GM21529 (cell line): Measurements from ENCODE around the gene NYNRIN.
"Not testable (repeated sequence)": the region's sequence is repeated elsewhere in the genome, so short reads cannot be mapped to it uniquely, and the experiment has no call there.

ENCODE experiments used
- ATAC-seq: cut with Tn5 transposase; IDR thresholded peaks from one replicate; pipeline ENCODE4 v1.9.1; 2021; ENCODE audit not compliant: unreplicated experiment

Gene NYNRIN

DNA sequence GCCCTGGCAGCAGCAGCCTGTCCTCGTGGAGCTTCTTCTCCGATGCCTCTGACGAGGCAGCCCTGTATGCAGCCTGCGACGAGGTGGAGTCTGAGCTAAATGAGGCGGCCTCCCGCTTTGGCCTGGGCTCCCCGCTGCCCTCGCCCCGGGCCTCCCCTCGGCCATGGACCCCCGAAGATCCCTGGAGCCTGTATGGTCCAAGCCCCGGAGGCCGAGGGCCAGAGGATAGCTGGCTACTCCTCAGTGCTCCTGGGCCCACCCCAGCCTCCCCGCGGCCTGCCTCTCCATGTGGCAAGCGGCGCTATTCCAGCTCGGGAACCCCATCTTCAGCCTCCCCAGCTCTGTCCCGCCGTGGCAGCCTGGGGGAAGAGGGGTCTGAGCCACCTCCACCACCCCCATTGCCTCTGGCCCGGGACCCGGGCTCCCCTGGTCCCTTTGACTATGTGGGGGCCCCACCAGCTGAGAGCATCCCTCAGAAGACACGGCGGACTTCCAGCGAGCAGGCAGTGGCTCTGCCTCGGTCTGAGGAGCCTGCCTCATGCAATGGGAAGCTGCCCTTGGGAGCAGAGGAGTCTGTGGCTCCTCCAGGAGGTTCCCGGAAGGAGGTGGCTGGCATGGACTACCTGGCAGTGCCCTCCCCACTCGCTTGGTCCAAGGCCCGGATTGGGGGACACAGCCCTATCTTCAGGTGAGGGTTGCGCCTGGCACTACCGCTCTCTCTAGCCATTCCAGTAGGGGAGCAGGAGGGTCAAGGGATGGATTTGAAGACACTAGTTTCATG lies 28.7 kb upstream of the NYNRIN start:
- ATAC-seq, result no peak

- no peak for ATAC-seq
Observed at GRCh38 chr14:24370748-24371147, 28.1 kb upstream of the NYNRIN start.

- not testable (repeated sequence) for ATAC-seq
Observed at GRCh38 chr14:24371605-24372004, 27.2 kb upstream of the NYNRIN start.

- no peak for ATAC-seq
Observed at GRCh38 chr14:24372701-24373416, 25.9 kb upstream of the NYNRIN start.

DNA sequence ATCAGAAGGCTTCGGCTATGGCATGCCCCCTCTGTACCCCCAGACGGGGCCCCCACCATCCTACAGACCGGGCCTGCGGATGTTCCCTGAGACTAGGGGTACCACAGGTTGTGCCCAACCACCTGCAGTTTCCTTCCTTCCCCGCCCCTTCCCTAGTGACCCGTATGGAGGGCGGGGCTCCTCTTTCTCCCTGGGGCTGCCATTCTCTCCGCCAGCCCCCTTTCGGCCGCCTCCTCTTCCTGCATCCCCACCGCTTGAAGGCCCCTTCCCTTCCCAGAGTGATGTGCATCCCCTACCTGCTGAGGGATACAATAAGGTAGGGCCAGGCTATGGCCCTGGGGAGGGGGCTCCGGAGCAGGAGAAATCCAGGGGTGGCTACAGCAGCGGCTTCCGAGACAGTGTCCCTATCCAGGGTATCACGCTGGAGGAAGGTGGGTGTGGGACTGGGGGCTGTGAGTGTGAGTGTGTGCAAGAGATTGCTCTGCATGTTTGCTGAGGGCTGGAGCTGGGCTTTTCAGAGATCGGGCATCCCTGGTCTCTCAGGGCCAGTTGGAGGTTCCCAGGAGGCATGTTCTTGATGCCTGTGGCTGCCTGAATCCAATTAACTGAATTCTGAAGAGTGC lies 22.2 kb upstream of the NYNRIN start:
- ATAC-seq, result no peak

- no peak for ATAC-seq
Observed at GRCh38 chr14:24377126-24377525, 21.7 kb upstream of the NYNRIN start.

DNA sequence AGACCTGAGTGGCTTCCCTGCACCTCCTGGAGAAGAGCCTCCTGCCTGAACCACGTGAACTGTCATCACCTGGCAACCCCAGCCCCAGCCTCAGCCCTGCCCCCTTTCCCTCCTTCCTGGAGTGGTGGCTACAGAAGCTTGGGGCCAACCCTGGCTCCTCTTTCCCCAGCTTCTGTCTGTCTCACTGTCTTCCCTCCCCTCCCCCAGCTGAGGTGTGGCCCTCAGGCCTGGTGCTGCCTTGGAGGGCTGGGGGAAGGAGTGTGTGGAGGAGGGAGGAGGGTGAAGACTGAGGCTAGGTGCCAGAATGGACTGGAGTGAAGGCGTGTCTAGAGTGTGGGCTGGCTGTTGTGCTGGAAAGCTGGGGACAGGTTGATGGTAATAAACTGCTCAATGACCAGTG lies 21.1 kb upstream of the NYNRIN start:
- ATAC-seq, result no peak

GRCh38 chr14:24378327-24378726 lies 20.5 kb upstream of the NYNRIN start:
- no peak for ATAC-seq

DNA sequence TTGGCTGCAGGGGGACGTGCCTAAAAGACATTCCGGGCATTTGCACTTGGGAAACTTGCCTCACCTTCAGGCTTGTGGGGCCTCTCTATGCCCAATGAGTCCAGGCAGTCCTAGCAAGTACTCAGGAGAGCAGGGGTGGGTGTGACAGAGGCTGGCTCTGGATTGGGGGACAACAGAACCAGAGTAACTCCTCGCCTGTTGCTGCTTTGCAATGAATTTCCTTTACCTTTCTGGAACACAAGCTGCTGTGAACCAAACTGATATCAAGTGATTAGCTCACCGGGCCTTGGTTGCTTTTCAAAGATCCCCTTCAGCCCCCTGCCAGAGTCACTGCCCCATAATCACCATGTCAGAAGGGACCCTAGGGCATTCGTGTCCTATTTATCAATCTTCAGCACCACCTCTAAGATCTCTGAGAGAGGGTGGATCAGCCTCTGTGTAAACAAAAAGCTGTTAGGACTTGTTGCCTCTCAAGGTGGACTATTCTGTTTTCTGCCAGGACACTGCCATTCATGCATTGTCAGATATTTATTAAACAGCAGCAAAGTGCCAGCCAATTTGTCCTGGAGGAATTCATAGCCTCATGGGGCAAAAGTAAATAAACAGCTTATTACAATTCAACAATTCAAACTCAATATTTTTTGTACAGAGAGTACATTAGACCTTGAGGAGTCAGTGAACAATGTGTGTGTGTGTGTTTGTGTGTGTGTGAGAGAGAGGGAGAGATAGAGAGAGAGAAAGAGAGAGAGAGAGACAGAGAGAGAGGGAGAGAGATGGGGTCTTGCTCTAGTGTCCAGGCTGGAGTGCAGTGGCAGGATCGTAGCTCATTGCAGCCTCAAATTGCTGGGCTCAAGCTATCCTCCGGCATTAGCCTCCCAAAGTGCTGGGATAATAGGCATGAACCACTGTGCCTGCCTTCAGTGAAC lies 19.6 kb upstream of the NYNRIN start:
- ATAC-seq, result no peak

DNA sequence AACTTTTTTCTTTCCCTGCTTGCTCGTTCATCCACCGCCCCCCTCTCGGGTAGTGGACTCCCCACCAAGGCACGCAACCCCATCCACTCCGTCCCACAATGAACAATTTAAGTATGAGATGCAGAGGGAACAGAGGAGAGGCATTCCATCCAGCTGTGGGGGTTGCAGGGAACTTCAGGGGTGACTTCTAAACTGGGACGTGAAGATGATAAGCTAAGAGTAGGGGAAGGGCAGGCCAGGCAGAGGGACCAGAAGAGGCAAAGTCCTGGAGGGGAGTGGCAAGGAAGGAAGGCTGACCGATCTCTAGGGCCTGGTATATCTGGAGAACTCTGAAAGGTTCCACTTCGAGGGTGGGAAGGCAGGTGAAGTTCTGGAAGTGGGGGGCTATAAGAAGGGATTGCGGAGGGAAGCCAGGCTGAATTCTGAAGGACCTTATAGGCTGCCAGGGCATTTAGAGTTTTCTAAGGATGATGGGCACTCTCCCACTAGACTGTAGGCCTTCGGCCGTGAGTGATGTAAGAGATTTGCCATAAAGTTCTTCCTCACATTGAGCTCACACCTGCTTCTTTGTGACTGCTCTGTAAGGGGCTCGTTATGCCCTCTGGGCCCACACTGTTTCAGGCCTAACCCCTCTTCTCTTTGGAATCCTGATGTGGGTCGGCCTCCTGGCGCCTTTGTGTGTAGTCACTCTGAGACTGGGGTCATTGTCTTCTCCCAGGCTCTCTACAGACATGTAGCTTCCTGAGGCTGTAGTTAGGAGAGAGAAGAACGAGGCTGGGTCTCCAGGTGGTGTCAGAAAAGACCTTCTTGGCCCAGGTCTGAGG lies 18.7 kb upstream of the NYNRIN start:
- ATAC-seq, result no peak

DNA sequence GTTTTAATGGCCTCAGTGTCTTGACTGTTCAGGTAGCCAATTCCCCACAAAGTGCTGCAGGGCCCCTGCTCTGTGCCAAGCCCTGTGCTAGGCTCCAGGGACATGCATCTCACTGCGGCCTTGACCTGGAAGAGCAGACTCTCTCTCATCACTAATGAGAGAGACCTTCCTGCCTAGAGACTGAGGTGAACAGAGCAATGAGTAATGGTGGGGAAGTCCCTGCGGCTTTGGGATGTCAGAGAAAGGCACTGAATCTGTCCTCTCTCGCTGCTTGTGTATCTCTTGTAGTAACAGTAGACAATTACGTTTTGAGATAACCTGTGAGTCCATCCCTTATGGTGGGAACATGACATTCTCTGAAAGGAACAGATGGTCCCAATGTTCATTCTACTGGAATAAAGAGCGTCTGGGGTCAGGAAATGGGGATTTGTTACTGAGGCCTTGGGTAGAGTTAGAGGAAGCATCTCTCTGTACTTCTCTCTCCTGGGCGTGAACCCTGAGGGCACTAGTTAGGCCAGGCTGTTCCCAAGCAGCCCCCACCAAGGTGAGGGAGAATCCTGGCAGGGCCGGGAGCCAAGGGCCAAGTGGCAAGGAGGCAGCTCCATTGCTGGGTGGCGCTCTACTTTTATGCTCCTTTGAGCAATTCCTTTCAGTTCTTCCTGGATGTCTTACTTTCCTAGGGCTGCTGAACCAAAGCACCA lies 17.3 kb upstream of the NYNRIN start:
- ATAC-seq, result no peak

DNA sequence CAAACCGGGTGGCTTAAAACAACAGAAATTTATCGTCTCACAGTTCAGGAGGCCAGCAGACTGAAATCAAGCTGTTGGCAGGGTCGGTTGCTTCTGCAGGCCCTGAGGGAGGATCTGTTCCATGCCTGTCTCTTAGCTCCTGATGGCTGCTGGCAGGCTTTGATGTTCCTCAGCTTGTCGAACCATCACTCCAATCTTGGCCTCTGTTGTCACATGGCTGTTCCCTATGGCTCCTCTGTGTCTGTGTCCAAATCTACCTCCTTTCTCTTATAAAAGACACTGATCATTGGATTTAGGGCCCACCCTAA lies 16.8 kb upstream of the NYNRIN start:
- ATAC-seq, result no peak

DNA sequence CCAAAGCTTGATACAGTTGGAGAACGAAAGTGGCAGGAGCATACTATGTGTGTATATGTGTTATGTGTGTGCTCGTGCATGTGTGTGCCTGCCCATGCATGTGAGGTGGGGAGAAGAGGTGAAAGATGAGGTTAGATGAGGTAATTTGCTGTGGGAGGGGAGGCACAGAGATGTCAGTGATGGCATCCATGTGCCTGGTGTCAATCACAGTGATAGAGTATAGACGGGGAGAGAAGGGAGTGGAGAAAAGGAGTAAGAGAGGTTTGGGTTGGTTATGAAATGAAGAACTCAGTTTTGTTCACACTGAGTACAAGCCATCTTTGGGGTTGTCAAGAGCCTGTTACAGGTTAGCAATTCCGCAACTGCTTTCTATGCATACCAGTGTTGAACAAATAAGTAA lies 14.6 kb upstream of the NYNRIN start:
- ATAC-seq, result no peak

DNA sequence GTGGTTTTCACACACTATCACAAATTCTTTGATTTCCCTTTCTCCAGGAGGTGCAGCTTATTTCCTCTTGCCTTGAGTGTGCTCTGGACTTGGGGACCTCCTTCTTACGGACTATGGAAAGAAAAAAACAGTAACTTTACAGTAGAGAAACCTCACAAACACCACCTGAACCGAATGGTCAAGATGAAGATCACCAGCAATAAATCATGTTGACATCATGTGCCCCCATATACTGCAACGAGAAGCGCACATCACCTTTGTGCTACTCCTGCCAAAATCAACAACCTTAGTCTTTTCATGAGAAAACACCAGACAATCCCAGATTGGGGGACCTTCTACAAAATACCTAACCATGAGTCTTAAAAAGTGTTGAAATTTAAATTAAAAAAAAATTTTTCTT lies 13.3 kb upstream of the NYNRIN start:
- ATAC-seq, result no peak

DNA sequence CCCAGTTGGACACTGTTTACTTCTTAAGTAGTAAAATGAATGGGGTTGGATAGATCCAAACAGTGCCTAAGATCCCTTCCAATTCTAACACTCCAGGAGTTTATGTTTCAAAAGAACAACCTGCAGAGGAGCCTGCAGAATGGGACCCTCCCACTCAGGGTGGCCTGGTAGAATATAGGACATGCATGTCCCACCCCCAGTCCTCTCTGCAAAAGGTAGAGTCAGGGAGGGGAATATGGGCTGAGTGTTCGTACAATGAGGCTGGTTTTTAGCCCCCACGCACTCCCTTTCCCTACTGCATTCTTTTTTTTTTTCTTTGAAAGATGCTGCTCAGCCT lies 11.8 kb upstream of the NYNRIN start:
- ATAC-seq, result no peak

- ATAC-seq, result not testable (repeated sequence)
Observed at GRCh38 chr14:24387579-24387978, 11.2 kb upstream of the NYNRIN start.

- ATAC-seq, result no peak
Observed at GRCh38 chr14:24388474-24389179, 10.2 kb upstream of the NYNRIN start.

- ATAC-seq, result no peak
Observed at GRCh38 chr14:24389226-24389848, 9.5 kb upstream of the NYNRIN start.
